ENCODE measurements around the gene THADA. TPM values are rescaled to one million over a fixed set of nuclear protein-coding genes. Genes with fewer than 3 reads are reported as not detected.

THADA gene
- total and polyA plus RNA-seq, 2 donors (not counting 3 experiments of a cell fraction or from before 2014, with no cell fraction given) = 22.6 to 25.3 TPM

DNA sequence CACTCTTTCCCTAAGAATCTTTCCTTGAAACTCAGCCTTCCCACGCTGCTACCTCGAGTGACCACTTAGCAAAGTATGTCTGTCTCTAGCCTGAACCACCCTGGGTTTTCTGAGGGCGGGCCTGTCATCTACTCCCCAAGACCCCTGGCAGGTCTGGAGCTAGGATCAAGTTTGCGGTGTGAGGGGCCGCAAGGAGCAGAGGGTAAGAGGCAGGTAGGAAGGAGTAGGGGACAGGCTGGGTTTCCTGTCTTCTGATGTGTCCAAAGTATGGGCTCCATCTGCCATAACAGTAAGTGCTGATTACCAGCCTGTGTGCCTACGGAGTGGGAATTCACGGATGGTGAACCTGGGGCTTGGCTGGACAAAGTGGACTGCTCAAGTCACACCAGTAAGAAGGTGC lies 394.8 kb downstream of the THADA start:
- Histone ChIP-seq H3K4me2 (ENCODE audit: insufficient read depth, low read length) (no peak overlapping the region), H3K36me3 (ENCODE audit: control insufficient read depth in 2 of 2, extremely low read depth in 1 of 2, insufficient read depth in 2 of 2, low read length in 2 of 2) (no peaks in the 10 kb centered on the region), H3K4me1 (ENCODE audit: control insufficient read depth, extremely low read depth, insufficient read depth, low read length) (no peaks in the 10 kb centered on the region), H3K27ac (ENCODE audit: insufficient read depth, low read depth, low read length) (no peak overlapping the region), H3K4me3 (replicated peaks in 1 of 3; ENCODE audit: insufficient read depth in 1 of 3, low read depth in 1 of 3, low read length in 3 of 3) (no peak overlapping the region), H4K20me1 (replicated peaks; ENCODE audit: control insufficient read depth, extremely low read depth, insufficient read depth, low read length) (no peaks in the 10 kb centered on the region), H3K9me1 (replicated peaks; ENCODE audit: control insufficient read depth, extremely low read depth, insufficient read depth, low read length) (no peaks in the 10 kb centered on the region), H3K27me3 (ENCODE audit: control insufficient read depth in 2 of 2, insufficient read depth in 2 of 2, low read length in 2 of 2) (no peaks in the 10 kb centered on the region), H2AFZ (ENCODE audit: low read depth, low read length) (no peak overlapping the region), H3K9ac (replicated peaks; ENCODE audit: extremely low read depth, insufficient read depth, low read length) (no peak overlapping the region), H3K79me2 (ENCODE audit: control insufficient read depth, insufficient read depth, low read length) (no peaks in the 10 kb centered on the region), H3K9me3 (replicated peaks; ENCODE audit: control insufficient read depth, insufficient read depth, low read length) (no peaks in the 10 kb centered on the region)
- DNase-seq (ENCODE audit: low read depth, low spot score) (no peak), FAIRE-seq (no peak)
- CTCF ChIA-PET = no interaction called here
- dilution Hi-C loops (cut with MboI; ENCODE audit: extremely low pct_ligation_motif_present, low sequenced_read_pairs) (no loop called here), intact Hi-C loops (cut with micrococcal nuclease) (no loop called here)
- no TSS peak for BruUV-seq (replicated peaks)
- POLR2A ChIA-PET = no interaction called here
- no peak for TF ChIP-seq POLR2AphosphoS5 (IDR thresholded peaks at IDR 0.05; ENCODE audit: insufficient read depth, low read depth, low read length)
- TF ChIP-seq GATA2 (IDR thresholded peaks at IDR 0.05; ENCODE audit: insufficient read depth, insufficient read length, low read depth, low read length) = no peak
- TF ChIP-seq, protein P1, sequence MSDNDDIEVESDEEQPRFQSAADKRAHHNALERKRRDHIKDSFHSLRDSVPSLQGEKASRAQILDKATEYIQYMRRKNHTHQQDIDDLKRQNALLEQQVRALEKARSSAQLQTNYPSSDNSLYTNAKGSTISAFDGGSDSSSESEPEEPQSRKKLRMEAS (IDR thresholded peaks at IDR 0.05; ENCODE audit: insufficient read depth, insufficient read length) = no peak
- TF ChIP-seq FOS (IDR thresholded peaks at IDR 0.05; ENCODE audit: borderline replicate concordance, insufficient read depth, low read length) = no peak
- no peak for TF ChIP-seq MYC (IDR thresholded peaks at IDR 0.05; ENCODE audit: low read depth, low read length)
- TF ChIP-seq JUN (IDR thresholded peaks at IDR 0.05; ENCODE audit: borderline replicate concordance, insufficient read depth, insufficient read length, low read depth) = no peak
- TF ChIP-seq, protein P2, sequence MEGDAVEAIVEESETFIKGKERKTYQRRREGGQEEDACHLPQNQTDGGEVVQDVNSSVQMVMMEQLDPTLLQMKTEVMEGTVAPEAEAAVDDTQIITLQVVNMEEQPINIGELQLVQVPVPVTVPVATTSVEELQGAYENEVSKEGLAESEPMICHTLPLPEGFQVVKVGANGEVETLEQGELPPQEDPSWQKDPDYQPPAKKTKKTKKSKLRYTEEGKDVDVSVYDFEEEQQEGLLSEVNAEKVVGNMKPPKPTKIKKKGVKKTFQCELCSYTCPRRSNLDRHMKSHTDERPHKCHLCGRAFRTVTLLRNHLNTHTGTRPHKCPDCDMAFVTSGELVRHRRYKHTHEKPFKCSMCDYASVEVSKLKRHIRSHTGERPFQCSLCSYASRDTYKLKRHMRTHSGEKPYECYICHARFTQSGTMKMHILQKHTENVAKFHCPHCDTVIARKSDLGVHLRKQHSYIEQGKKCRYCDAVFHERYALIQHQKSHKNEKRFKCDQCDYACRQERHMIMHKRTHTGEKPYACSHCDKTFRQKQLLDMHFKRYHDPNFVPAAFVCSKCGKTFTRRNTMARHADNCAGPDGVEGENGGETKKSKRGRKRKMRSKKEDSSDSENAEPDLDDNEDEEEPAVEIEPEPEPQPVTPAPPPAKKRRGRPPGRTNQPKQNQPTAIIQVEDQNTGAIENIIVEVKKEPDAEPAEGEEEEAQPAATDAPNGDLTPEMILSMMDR (IDR thresholded peaks at IDR 0.05; ENCODE audit: extremely low read depth in 1 of 2, insufficient read depth in 1 of 2, low read depth in 1 of 2, low read length in 2 of 2) = no peak
- TF ChIP-seq POLR2A (IDR thresholded peaks at IDR 0.05; ENCODE audit: low read depth, low read length) = no peak
- no peak for TF ChIP-seq EZH2 (IDR thresholded peaks at IDR 0.05; ENCODE audit: borderline replicate concordance, low read depth, low read length, severe bottlenecking)

Measured in endothelial cell of umbilical vein (primary cell).